Heart left ventricle (tissue), 13 donors: Measurements from ENCODE around the gene HPSE2.

Source experiments
- CTCF ChIP-seq, 12 donors: fragments of 200-600 bp; sonication (generic) in 4 of 12; IDR thresholded peaks; one replicate each; pipeline versions ENCODE4 v1.5.0 to v1.8.0; 2018 to 2022; ENCODE audit warnings: antibody characterized with exemption in 12 of 12, mild to moderate bottlenecking in 5 of 12
- POLR2A ChIP-seq, 2 donors: fragments of 450-650 bp; IDR thresholded peaks; one replicate each; pipeline ENCODE4 v1.6.1; 2017; ENCODE audit warnings: antibody characterized with exemption in 2 of 2, mild to moderate bottlenecking in 2 of 2, moderate library complexity in 2 of 2
- donor health status: ischemic (EF 13 %, LVEDD 7.1; RV severe dilation, severe dysfunction).
- donor health status: DM: no; HTN: yes; CAD: no.
- donor health status: DM: no; HTN: no; CAD: no.
- donor health status: ischemic (EF 25% LVEDD 6.9; RV normal size, moderate dysfunction).
- donor health status: ischemic (EF 25% LVEDD 5.7; RV mildly dilated, moderate dysfunction).
- donor health status: ischemic (EF 35%, LVEDD 5.7; RV mildly dilated, moderate dysfunction).
- donor health status: nonischemic (EF 11% LVEDD 7.7; RV severe dilation, severe dysfunction).
- donor health status: DM: yes; HTN: yes; CAD: no.
- donor health status: PGD.
- donor health status: ischemic (EF 29% LVEDD 5.4; RV normal size, mild dysfunction).
- donor health status: nonischemic (EF 23%, LVEDD 6.1; RV moderate dilation, normal function).

GRCh38 chr10:98419469-98420261, 816.0 kb downstream of the HPSE2 start:
- TF ChIP-seq POLR2A (IDR thresholded peaks at IDR 0.05) = no peak
- no peak for TF ChIP-seq CTCF (IDR thresholded peaks at IDR 0.05)
